Neural crest cell (in vitro differentiated cells): ENCODE data around the gene ENTPD7. TPM values are rescaled to one million over a fixed set of nuclear protein-coding genes. Genes with fewer than 3 reads are reported as not detected.

Experiments
- DNase-seq: peaks from one replicate; pipeline ENCODE4 v3.0.0; 2021; ENCODE audit warnings: low read depth, mixed read lengths, low spot score
- H3K27ac Mint-ChIP-seq: one replicate; pipeline ENCODE4 v1.8.0; 2021; ENCODE audit warnings: mild to moderate bottlenecking, mixed read lengths; ENCODE audit not compliant: unreplicated experiment
- H3K27me3 Mint-ChIP-seq: 2 replicates; pipeline ENCODE4 v1.8.0; 2021; ENCODE audit warnings: low read depth, mild to moderate bottlenecking, mixed read lengths
- H3K36me3 Mint-ChIP-seq: 2 replicates; pipeline ENCODE4 v1.8.0; 2021; ENCODE audit warnings: low read depth, mild to moderate bottlenecking, mixed read lengths
- H3K4me1 Mint-ChIP-seq: 2 replicates; pipeline ENCODE4 v1.8.0; 2021; ENCODE audit warnings: mixed read lengths
- H3K4me3 Mint-ChIP-seq: one replicate; pipeline ENCODE4 v1.8.0; 2021; ENCODE audit warnings: mild to moderate bottlenecking, mixed read lengths
- H3K9me3 Mint-ChIP-seq: 2 replicates; pipeline ENCODE4 v1.8.0; 2021; ENCODE audit warnings: mixed read lengths
- CTCF ChIP-seq: fragments of 200-600 bp; sonication (generic); conservative IDR thresholded peaks from 2 replicates; pipeline ENCODE4 v1.5.0; 2021; ENCODE audit warnings: antibody characterized with exemption, mild to moderate bottlenecking
- total RNA-seq: library from RNA; stranded (reverse); gene quantifications from 2 replicates; pipeline ENCODE4 v1.2.1, GENCODE V29; 2021

Gene ENTPD7
- total RNA-seq, 1 donor from 2014 or later, result 23.9 TPM

DNA sequence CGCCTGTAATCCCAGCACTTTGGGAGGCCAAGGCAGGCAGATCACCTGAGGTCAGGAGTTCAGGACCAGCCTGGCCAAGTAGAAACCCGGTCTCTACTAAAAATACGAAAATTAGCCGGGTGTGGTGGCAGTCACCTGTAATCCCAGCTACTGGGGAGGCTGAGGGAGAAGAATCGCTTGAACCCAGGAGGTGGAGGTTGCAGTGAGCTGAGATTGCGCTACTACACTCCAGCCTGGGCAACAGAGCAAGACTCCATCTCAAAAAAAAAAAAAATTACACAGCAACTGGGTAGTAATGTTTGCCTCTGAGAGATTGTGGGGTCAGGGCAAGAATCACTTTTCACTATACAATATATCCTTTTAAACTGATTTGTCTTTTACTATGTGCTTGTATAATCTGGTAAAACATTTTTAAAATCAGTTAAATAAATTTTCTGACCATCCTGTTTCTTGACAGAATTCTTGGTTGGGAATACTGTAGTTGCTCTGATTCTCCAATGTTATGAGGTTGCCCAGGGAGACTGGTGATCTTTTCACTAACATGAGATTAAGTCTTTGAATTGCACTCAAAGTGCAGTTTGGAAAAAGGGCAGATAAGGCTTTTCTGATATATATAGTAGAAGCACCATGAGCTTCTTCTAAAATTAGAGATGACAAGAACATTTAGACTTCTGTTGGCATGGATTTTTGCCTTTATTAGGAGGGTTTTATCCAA is 1.5 kb downstream of the ENTPD7 start:
- no peaks in the 10 kb centered on the region for H3K9me3 Mint-ChIP-seq
- H3K27ac Mint-ChIP-seq, result no peak overlapping the region
- H3K27me3 Mint-ChIP-seq, result peaks cover 31% of the 10 kb centered on the region
- DNase-seq, result no peak
- no peak for TF ChIP-seq CTCF
- H3K4me1 Mint-ChIP-seq, result peaks cover 18% of the 10 kb centered on the region
- H3K36me3 Mint-ChIP-seq, result no peaks in the 10 kb centered on the region
- peak overlapping the region; percentile 58 for H3K4me3 Mint-ChIP-seq

DNA sequence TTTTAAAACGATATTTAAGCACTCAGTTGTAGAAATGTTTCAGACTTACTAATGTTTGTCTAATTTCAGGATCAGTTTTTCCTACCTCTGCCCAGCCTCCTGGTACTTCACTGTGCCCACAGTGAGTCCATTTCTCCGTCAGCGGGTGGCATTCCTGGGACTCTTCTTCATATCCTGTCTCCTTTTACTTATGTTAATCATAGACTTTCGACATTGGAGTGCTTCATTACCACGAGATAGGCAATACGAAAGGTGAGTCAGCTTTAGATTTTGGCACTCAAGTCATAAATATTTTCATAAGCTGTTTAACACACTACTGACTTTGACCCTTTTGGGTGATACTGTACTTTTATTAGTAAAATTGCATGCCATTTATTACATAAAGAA is 2.1 kb downstream of the ENTPD7 start:
- peaks cover 18% of the 10 kb centered on the region for H3K4me1 Mint-ChIP-seq
- peak overlapping the region; percentile 58 for H3K4me3 Mint-ChIP-seq
- H3K36me3 Mint-ChIP-seq, result no peaks in the 10 kb centered on the region

GRCh38 chr10:99665304-99665703 is 6.0 kb downstream of the ENTPD7 start:
- H3K4me1 Mint-ChIP-seq, result peaks cover 1% of the 10 kb centered on the region
- no peaks in the 10 kb centered on the region for H3K9me3 Mint-ChIP-seq
- no peaks in the 10 kb centered on the region for H3K27me3 Mint-ChIP-seq
- H3K4me3 Mint-ChIP-seq, result no peak overlapping the region
- no peak for TF ChIP-seq CTCF
- no peaks in the 10 kb centered on the region for H3K36me3 Mint-ChIP-seq
- H3K27ac Mint-ChIP-seq, result no peak overlapping the region
- DNase-seq, result no peak

More for the DNA sequence above, 2.1 kb downstream of the ENTPD7 start:
- TF ChIP-seq CTCF, result no peak
- H3K27me3 Mint-ChIP-seq, result peaks cover 25% of the 10 kb centered on the region
- H3K27ac Mint-ChIP-seq, result no peak overlapping the region
- no peak for DNase-seq
- H3K9me3 Mint-ChIP-seq, result no peaks in the 10 kb centered on the region

GRCh38 chr10:99667108-99667751 is 7.9 kb downstream of the ENTPD7 start:
- Mint-ChIP-seq H3K4me1 (no peaks in the 10 kb centered on the region), H3K9me3 (no peaks in the 10 kb centered on the region), H3K36me3 (no peaks in the 10 kb centered on the region), H3K4me3 (no peak overlapping the region), H3K27ac (no peak overlapping the region), H3K27me3 (no peaks in the 10 kb centered on the region)
- TF ChIP-seq CTCF, result no peak
- DNase-seq, result no peak

GRCh38 chr10:99671386-99671785 is 12.1 kb downstream of the ENTPD7 start:
- Mint-ChIP-seq H3K27ac (no peak overlapping the region), H3K9me3 (no peaks in the 10 kb centered on the region), H3K36me3 (peaks cover 3% of the 10 kb centered on the region), H3K4me3 (no peak overlapping the region), H3K4me1 (no peaks in the 10 kb centered on the region), H3K27me3 (no peaks in the 10 kb centered on the region)
- no peak for DNase-seq
- TF ChIP-seq CTCF, result no peak
